Mesendoderm (in vitro differentiated cells): Measurements from ENCODE around the gene MAT2B.

ENCODE experiments used
- DNase-seq: peaks from one replicate; pipeline ENCODE4 v3.0.0; 2013
- H2AK5ac ChIP-seq: 2 replicates; pipeline ENCODE4 v1.6.1; 2013; ENCODE audit warnings: low read length, inconsistent platforms
- H2BK120ac ChIP-seq: 2 replicates; pipeline ENCODE4 v1.6.1; 2013; ENCODE audit warnings: low read depth, mild to moderate bottlenecking, low read length, moderate library complexity, mixed read lengths
- H2BK15ac ChIP-seq: replicated peaks from 2 replicates; pipeline ENCODE4 v1.6.1; 2013; ENCODE audit warnings: low read depth, mild to moderate bottlenecking, moderate library complexity
- H2BK5ac ChIP-seq: 2 replicates; pipeline ENCODE4 v1.6.1; 2013; ENCODE audit warnings: low read length, inconsistent platforms
- H3K18ac ChIP-seq: 2 replicates; pipeline ENCODE4 v1.6.1; 2013; ENCODE audit warnings: mild to moderate bottlenecking, low read length, mixed read lengths
- H3K23ac ChIP-seq: one replicate; pipeline ENCODE4 v1.6.1; 2013; ENCODE audit warnings: low read length
- H3K27ac ChIP-seq: 2 replicates; pipeline ENCODE4 v1.5.1; 2013; ENCODE audit warnings: low read depth, mild to moderate bottlenecking, inconsistent platforms, low read length, moderate library complexity
- H3K27me3 ChIP-seq: 2 replicates; pipeline ENCODE4 v1.6.1; 2013; ENCODE audit warnings: low read length, control low read depth, mild to moderate bottlenecking, inconsistent platforms; ENCODE audit not compliant: insufficient read depth, poor library complexity
- H3K36me3 ChIP-seq: 2 replicates; pipeline ENCODE4 v1.6.1; 2013; ENCODE audit warnings: low read length, inconsistent platforms; ENCODE audit not compliant: control insufficient read depth, insufficient read depth
- H3K4ac ChIP-seq: one replicate; pipeline ENCODE4 v1.6.1; 2013; ENCODE audit warnings: low read depth, mild to moderate bottlenecking, low read length, moderate library complexity
- H3K4me1 ChIP-seq: 2 replicates; pipeline ENCODE4 v1.6.1; 2013; ENCODE audit warnings: low read depth, low read length, inconsistent platforms; ENCODE audit not compliant: control insufficient read depth
- H3K4me2 ChIP-seq: 2 replicates; pipeline ENCODE4 v1.6.1; 2013; ENCODE audit warnings: low read length
- H3K4me3 ChIP-seq: 2 replicates; pipeline ENCODE4 v1.5.1; 2013; ENCODE audit warnings: mild to moderate bottlenecking, low read length
- H3K56ac ChIP-seq: one replicate; pipeline ENCODE4 v1.6.1; 2013; ENCODE audit warnings: low read length
- H3K79me1 ChIP-seq: 2 replicates; pipeline ENCODE4 v1.6.1; 2013; ENCODE audit warnings: low read length, inconsistent platforms
- H3K79me2 ChIP-seq: 2 replicates; pipeline ENCODE4 v1.6.1; 2013; ENCODE audit warnings: mild to moderate bottlenecking, low read length; ENCODE audit not compliant: control insufficient read depth, insufficient read depth
- H3K9ac ChIP-seq: 2 replicates; pipeline ENCODE4 v1.6.1; 2013; ENCODE audit warnings: low read length, inconsistent platforms
- H4K5ac ChIP-seq: one replicate; pipeline ENCODE4 v1.6.1; 2013; ENCODE audit warnings: low read length
- H4K8ac ChIP-seq: one replicate; pipeline ENCODE4 v1.6.1; 2013; ENCODE audit warnings: low read depth, mild to moderate bottlenecking, control low read depth, low read length, moderate library complexity
- WGBS: extraction: QIAGEN DNeasy Blood & Tissue Kit; methylation state at CpG from one replicate; pipeline ENCODE4 v1.1.7; 2013; ENCODE audit warnings: low lambda C conversion rate, missing lambda C conversion rate; ENCODE audit not compliant: insufficient coverage; ENCODE audit errors: extremely low coverage; 5-methylcytosine and 5-hydroxymethylcytosine counted together

MAT2B gene

DNA sequence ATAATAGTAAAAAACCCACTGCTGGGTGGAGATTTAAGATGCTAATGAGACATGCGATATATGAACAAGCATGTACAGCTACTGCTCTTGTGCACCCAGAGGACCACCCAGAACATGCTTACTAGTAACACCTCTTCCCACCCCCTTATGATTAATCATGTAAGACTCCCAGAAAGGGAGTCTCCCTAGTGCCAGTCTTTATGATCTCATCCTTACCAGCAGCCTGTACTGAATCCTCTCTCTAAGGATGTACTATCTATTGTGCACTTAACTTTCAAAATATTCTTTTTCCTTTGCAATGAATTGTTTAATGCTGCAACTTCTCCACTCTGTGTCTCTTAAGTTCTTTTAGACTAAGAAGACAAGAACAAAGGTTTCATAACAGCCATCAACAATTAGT, 9.1 kb upstream of the MAT2B start:
- Histone ChIP-seq H4K5ac (no peak overlapping the region), H3K27me3 (no peaks in the 10 kb centered on the region), H2BK120ac (no peak overlapping the region), H3K79me1 (no peaks in the 10 kb centered on the region), H3K56ac (no peak overlapping the region), H3K9ac (no peak overlapping the region), H3K4me1 (no peaks in the 10 kb centered on the region), H3K4ac (no peak overlapping the region), H2AK5ac (no peak overlapping the region), H3K4me3 (no peak overlapping the region), H3K18ac (no peak overlapping the region), H2BK5ac (no peak overlapping the region), H3K79me2 (no peaks in the 10 kb centered on the region), H2BK15ac (no peak overlapping the region), H3K27ac (no peak overlapping the region), H4K8ac (no peak overlapping the region), H3K36me3 (no peaks in the 10 kb centered on the region), H3K23ac (no peak overlapping the region), H3K4me2 (no peak overlapping the region)
- DNase-seq, result no peak
- no CpG with 5 or more reads among the region's 1 CpG for WGBS

DNA sequence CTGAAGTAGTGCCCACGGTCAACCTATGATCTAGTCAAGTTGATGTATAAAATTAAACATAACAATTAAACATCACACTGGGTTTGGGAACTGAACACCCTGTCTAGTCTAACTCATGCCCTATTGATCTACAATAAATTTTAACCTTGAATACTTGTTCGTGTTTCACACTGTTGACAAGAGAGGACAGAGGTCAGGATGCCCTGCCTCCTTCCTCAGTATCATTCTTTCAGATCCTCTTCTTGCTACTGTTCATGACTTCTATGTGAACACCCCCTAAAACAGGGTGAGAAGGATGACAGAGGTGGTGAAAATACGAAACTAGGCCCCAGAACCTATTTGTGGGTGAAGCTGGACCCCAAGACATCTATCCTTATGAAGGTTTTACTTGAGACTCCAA, 8.1 kb upstream of the MAT2B start:
- Histone ChIP-seq H4K5ac (no peak overlapping the region), H3K36me3 (no peaks in the 10 kb centered on the region), H3K56ac (no peak overlapping the region), H4K8ac (no peak overlapping the region), H3K18ac (no peak overlapping the region), H3K4me1 (no peaks in the 10 kb centered on the region), H3K27me3 (no peaks in the 10 kb centered on the region), H2BK120ac (no peak overlapping the region), H2AK5ac (no peak overlapping the region), H2BK5ac (no peak overlapping the region), H3K9ac (no peak overlapping the region), H3K79me2 (no peaks in the 10 kb centered on the region), H3K27ac (no peak overlapping the region), H3K4ac (no peak overlapping the region), H3K23ac (no peak overlapping the region), H2BK15ac (no peak overlapping the region), H3K4me3 (no peak overlapping the region), H3K79me1 (no peaks in the 10 kb centered on the region), H3K4me2 (no peak overlapping the region)
- no peak for DNase-seq
- WGBS, result no CpG with 5 or more reads among the region's 3 CpGs

DNA sequence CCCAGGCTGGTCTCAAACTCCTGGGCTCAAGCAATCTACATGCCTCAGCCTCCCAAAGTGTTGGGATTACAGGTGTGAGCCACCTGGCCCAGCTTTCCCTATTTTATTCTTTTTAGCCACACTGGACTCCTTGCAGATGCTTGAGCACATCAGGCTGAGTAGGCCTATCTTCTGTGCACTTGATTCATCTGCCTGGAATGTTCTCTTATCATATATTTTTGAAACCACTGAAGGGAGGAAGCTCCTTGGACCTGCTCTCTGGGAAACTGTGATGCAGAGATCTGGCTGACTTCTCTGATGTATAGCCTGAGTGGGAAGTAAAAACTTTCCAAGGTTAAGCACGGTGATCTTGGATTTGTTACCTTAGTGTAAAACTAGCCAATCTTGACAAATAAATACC, 6.5 kb upstream of the MAT2B start:
- no peaks in the 10 kb centered on the region for H3K79me1 ChIP-seq
- no CpG with 5 or more reads among the region's 1 CpG for WGBS
- H3K27me3 ChIP-seq, result no peaks in the 10 kb centered on the region
- H3K79me2 ChIP-seq, result no peaks in the 10 kb centered on the region
- H3K4me1 ChIP-seq, result no peaks in the 10 kb centered on the region
- H3K23ac ChIP-seq, result no peak overlapping the region
- no peak overlapping the region for H3K4ac ChIP-seq
- no peaks in the 10 kb centered on the region for H3K36me3 ChIP-seq
- H2BK15ac ChIP-seq, result no peak overlapping the region
- no peak overlapping the region for H2BK5ac ChIP-seq
- H2AK5ac ChIP-seq, result no peak overlapping the region
- H2BK120ac ChIP-seq, result no peak overlapping the region
- H3K27ac ChIP-seq, result no peak overlapping the region
- H3K56ac ChIP-seq, result no peak overlapping the region
- H4K5ac ChIP-seq, result no peak overlapping the region
- H3K4me3 ChIP-seq, result no peak overlapping the region
- H3K4me2 ChIP-seq, result no peak overlapping the region
- no peak for DNase-seq
- no peak overlapping the region for H3K9ac ChIP-seq
- no peak overlapping the region for H4K8ac ChIP-seq
- H3K18ac ChIP-seq, result no peak overlapping the region

DNA sequence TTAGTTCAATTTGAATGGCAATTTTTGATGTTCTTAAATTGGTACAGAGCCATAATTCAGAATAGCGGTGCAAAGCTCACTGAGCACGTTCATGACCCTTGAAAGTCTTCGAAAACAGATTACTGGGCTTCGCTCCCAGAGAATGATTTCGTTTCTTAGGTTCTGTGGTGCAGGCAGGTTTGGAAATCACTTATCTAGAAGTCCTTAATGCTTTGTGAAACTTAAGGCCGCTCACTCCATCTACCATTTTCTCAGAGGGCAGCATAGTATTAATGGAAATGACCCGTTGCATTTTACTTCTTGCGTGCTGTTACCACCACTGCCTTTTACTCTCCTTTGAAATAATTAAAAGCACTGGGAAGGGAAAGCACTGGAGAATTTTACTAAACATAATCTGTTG, 2.9 kb upstream of the MAT2B start:
- H2BK120ac ChIP-seq, result no peak overlapping the region
- H2AK5ac ChIP-seq, result no peak overlapping the region
- H4K8ac ChIP-seq, result no peak overlapping the region
- no peak overlapping the region for H3K18ac ChIP-seq
- no peak overlapping the region for H3K4ac ChIP-seq
- H3K9ac ChIP-seq, result peak overlapping the region; percentile 91
- no peak overlapping the region for H3K4me2 ChIP-seq
- no peaks in the 10 kb centered on the region for H3K36me3 ChIP-seq
- H3K27ac ChIP-seq, result no peak overlapping the region
- no peaks in the 10 kb centered on the region for H3K79me1 ChIP-seq
- no peak overlapping the region for H3K4me3 ChIP-seq
- H3K79me2 ChIP-seq, result peaks cover 20% of the 10 kb centered on the region
- H3K56ac ChIP-seq, result peak overlapping the region; percentile 75
- no peak for DNase-seq
- H3K23ac ChIP-seq, result no peak overlapping the region
- WGBS, result no CpG with 5 or more reads among the region's 8 CpGs
- H2BK15ac ChIP-seq, result no peak overlapping the region
- no peaks in the 10 kb centered on the region for H3K4me1 ChIP-seq
- no peak overlapping the region for H2BK5ac ChIP-seq
- no peaks in the 10 kb centered on the region for H3K27me3 ChIP-seq
- no peak overlapping the region for H4K5ac ChIP-seq

DNA sequence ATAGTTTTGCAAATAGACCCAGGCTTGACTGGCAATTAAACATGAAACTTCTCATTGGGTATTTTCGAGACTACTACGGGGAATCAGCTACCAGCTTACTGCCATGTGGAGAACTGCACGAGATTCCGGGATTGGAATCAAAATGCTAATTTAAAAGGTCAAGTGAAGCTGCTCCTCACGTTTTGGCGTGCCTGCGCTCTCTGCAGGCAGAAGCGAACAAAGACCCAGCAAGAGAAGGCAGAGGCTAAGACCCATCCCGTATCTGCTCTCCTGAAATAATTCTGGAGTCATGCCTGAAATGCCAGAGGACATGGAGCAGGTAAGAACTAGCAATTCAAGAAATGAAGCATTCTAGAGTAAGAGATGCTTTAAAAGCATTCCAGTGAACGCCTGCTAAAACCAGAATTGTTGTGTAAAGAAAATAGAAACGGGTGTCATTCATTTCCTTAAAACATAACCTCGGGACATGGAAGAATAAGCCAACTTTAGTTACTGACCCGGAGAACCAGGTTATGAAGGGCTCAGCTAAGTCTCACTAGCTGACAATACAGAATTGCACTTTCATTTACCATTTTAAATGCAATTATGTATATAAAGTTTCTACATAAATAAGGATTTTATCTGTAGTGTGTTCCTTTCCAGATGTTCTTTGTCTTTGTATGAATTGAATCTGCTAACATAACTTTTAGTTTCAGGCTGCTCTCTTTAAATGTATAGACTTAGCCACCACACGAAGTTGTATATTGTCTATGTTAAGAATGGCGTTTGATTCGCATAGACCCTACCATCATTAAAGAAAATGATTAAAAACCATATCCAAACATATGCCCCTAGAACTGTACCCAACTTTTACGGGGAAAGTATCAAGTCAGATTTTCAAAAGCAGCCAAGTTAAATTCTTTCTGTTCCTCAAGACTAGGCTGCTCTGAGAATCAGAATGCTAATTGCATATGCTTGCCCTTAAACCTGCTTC, 2.0 kb upstream of the MAT2B start:
- Histone ChIP-seq H3K23ac (no peak overlapping the region), H3K27me3 (no peaks in the 10 kb centered on the region)
- peak; percentile 97 for DNase-seq

More for the DNA sequence above, 2.0 kb upstream of the MAT2B start:
- no CpG with 5 or more reads among the region's 17 CpGs for WGBS
- Histone ChIP-seq H3K36me3 (no peaks in the 10 kb centered on the region), H4K8ac (no peak overlapping the region), H3K4me3 (peak overlapping the region; percentile 70), H4K5ac (no peak overlapping the region), H3K79me2 (peaks cover 29% of the 10 kb centered on the region), H3K4me1 (no peaks in the 10 kb centered on the region), H2BK120ac (no peak overlapping the region), H2BK5ac (no peak overlapping the region), H3K56ac (peak overlapping the region; percentile 91), H3K4me2 (peak overlapping the region; percentile 96), H2BK15ac (peak overlapping the region; percentile 74), H3K27ac (peak overlapping the region; percentile 7), H3K79me1 (no peaks in the 10 kb centered on the region), H2AK5ac (no peak overlapping the region), H3K4ac (no peak overlapping the region), H3K18ac (peak overlapping the region; percentile 80), H3K9ac (peak overlapping the region; percentile 91)
